ENCODE results near the gene ZNF275.

ZNF275 gene

DNA sequence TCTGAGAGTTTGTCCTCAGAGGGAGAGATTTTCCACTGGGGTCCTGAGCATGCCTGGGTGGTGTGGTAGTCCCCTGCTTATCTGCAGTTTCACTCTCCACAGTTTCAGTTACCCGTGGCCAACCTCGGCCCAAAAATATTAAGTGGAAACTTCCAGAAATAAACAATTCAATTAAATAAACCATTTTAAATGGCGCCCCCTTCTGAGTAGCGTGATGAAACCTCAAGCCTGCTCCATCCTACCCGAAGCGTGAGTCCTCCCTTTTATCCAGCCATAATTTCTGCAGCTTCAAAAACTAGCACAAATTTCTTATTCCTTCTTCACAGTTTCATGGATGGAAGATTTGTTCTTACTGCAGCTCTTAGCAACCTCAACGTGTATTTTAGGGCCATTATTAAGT, 40.5 kb downstream of the ZNF275 start:
- no peak overlapping the region for H3K27ac ChIP-seq (ENCODE audit: insufficient read depth, low read length, poor library complexity, severe bottlenecking)
- no peak overlapping the region for H3K4me3 ChIP-seq (ENCODE audit: insufficient read depth, low read depth, low read length, poor library complexity, severe bottlenecking)
- no peak for DNase-seq
- H3K9me3 ChIP-seq (ENCODE audit: control insufficient read depth, low read length) = no peaks in the 10 kb centered on the region
- no peaks in the 10 kb centered on the region for H3K4me1 ChIP-seq (ENCODE audit: control insufficient read depth, insufficient read depth, low read length, poor library complexity, severe bottlenecking)
- H3K36me3 ChIP-seq (ENCODE audit: control insufficient read depth, insufficient read depth, low read length) = no peaks in the 10 kb centered on the region
- no peaks in the 10 kb centered on the region for H3K27me3 ChIP-seq (replicated peaks; ENCODE audit: control insufficient read depth, insufficient read depth, low read length, poor library complexity, severe bottlenecking)

DNA sequence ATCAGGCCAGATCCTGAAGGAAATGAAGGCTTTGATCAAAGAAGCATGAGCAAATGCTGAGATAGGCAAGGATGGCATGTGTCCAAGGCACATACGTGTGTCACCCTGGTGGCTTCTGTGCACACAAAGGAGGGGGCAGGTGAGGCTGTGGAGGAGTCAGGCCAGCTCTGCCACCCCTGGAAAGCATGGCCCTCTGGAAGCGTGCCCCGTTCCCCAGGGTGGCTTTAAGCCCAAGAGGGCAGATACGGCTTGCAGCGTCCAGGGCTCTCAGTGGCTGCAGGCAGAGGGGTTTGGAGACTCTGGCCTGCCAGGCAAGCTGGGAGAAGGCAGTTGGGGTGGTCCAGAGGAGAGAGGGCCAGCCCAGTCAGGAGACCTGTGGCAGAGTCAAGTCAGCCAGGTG, 41.6 kb downstream of the ZNF275 start:
- Histone ChIP-seq H3K9me3 (ENCODE audit: control insufficient read depth, low read length) (no peaks in the 10 kb centered on the region), H3K36me3 (ENCODE audit: control insufficient read depth, insufficient read depth, low read length) (no peaks in the 10 kb centered on the region), H3K4me1 (ENCODE audit: control insufficient read depth, insufficient read depth, low read length, poor library complexity, severe bottlenecking) (no peaks in the 10 kb centered on the region), H3K27ac (ENCODE audit: insufficient read depth, low read length, poor library complexity, severe bottlenecking) (no peak overlapping the region), H3K4me3 (ENCODE audit: insufficient read depth, low read depth, low read length, poor library complexity, severe bottlenecking) (no peak overlapping the region), H3K27me3 (replicated peaks; ENCODE audit: control insufficient read depth, insufficient read depth, low read length, poor library complexity, severe bottlenecking) (no peaks in the 10 kb centered on the region)
- DNase-seq = no peak

DNA sequence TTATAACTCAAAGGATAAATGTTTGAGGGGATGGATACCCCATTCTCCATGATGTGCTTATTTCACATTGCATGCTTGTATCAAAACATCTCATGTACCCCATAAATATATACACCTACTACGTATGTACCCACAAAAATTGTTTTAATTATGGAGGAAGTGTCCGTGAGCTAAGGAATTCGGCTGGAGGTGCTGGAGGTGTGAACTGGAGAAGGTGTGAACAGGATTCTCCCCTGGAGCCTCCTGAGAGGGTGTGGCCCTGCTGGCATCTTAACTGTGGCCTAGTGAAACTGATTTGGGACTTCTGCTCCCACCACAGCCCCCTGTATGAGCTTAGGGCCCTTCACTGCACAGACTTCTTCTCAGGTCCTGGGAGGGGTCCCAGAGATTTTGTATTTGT, 43.8 kb downstream of the ZNF275 start:
- Histone ChIP-seq H3K27me3 (replicated peaks; ENCODE audit: control insufficient read depth, insufficient read depth, low read length, poor library complexity, severe bottlenecking) (no peaks in the 10 kb centered on the region), H3K9me3 (ENCODE audit: control insufficient read depth, low read length) (no peaks in the 10 kb centered on the region), H3K27ac (ENCODE audit: insufficient read depth, low read length, poor library complexity, severe bottlenecking) (no peak overlapping the region), H3K36me3 (ENCODE audit: control insufficient read depth, insufficient read depth, low read length) (no peaks in the 10 kb centered on the region), H3K4me3 (ENCODE audit: insufficient read depth, low read depth, low read length, poor library complexity, severe bottlenecking) (no peak overlapping the region), H3K4me1 (ENCODE audit: control insufficient read depth, insufficient read depth, low read length, poor library complexity, severe bottlenecking) (no peaks in the 10 kb centered on the region)
- DNase-seq = no peak

GRCh38 chrX:153378607-153379006, 44.7 kb downstream of the ZNF275 start:
- no peak for DNase-seq
- Histone ChIP-seq H3K9me3 (ENCODE audit: control insufficient read depth, low read length) (no peaks in the 10 kb centered on the region), H3K36me3 (ENCODE audit: control insufficient read depth, insufficient read depth, low read length) (no peaks in the 10 kb centered on the region), H3K4me3 (ENCODE audit: insufficient read depth, low read depth, low read length, poor library complexity, severe bottlenecking) (no peak overlapping the region), H3K27ac (ENCODE audit: insufficient read depth, low read length, poor library complexity, severe bottlenecking) (no peak overlapping the region), H3K4me1 (ENCODE audit: control insufficient read depth, insufficient read depth, low read length, poor library complexity, severe bottlenecking) (no peaks in the 10 kb centered on the region), H3K27me3 (replicated peaks; ENCODE audit: control insufficient read depth, insufficient read depth, low read length, poor library complexity, severe bottlenecking) (no peaks in the 10 kb centered on the region)

- no peaks in the 10 kb centered on the region for H3K27me3 ChIP-seq (replicated peaks; ENCODE audit: control insufficient read depth, insufficient read depth, low read length, poor library complexity, severe bottlenecking)
- DNase-seq = no peak
- no peaks in the 10 kb centered on the region for H3K4me1 ChIP-seq (ENCODE audit: control insufficient read depth, insufficient read depth, low read length, poor library complexity, severe bottlenecking)
- H3K4me3 ChIP-seq (ENCODE audit: insufficient read depth, low read depth, low read length, poor library complexity, severe bottlenecking) = no peak overlapping the region
- H3K27ac ChIP-seq (ENCODE audit: insufficient read depth, low read length, poor library complexity, severe bottlenecking) = no peak overlapping the region
- no peaks in the 10 kb centered on the region for H3K36me3 ChIP-seq (ENCODE audit: control insufficient read depth, insufficient read depth, low read length)
- no peaks in the 10 kb centered on the region for H3K9me3 ChIP-seq (ENCODE audit: control insufficient read depth, low read length)
Observed at GRCh38 chrX:153379508-153379907, 45.6 kb downstream of the ZNF275 start.

DNA sequence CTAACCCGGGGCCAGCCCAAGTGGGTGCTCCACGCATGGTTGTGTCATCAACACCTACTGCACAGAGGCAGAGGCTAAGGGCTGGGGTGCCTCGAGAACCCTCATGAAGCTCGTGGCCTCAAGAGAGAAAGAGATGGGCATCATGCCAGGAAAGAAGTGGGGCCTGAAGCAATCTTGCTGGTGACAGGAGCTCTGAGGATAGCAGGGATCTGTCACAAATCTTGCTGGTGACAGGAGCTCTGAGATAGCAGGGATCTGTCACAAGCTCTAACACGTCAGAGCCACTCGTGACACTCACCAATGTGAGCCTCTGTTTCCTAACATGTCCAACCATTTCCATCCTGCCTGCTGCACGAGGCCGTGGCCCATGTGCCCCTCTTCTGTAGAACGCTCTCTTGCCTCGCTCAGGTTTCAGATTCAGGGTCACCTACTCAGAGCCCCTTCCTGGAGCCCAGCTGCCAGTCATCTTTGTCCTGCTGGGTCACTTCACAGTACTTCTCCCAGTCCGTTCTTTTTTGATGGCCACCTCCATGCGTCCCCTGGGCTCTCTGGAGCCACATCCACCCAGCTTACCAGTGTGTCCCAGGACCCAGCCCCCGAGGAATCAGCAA, 46.1 kb downstream of the ZNF275 start:
- Histone ChIP-seq H3K9me3 (ENCODE audit: control insufficient read depth, low read length) (no peaks in the 10 kb centered on the region), H3K4me1 (ENCODE audit: control insufficient read depth, insufficient read depth, low read length, poor library complexity, severe bottlenecking) (no peaks in the 10 kb centered on the region), H3K27ac (ENCODE audit: insufficient read depth, low read length, poor library complexity, severe bottlenecking) (no peak overlapping the region), H3K27me3 (replicated peaks; ENCODE audit: control insufficient read depth, insufficient read depth, low read length, poor library complexity, severe bottlenecking) (no peaks in the 10 kb centered on the region), H3K36me3 (ENCODE audit: control insufficient read depth, insufficient read depth, low read length) (no peaks in the 10 kb centered on the region), H3K4me3 (ENCODE audit: insufficient read depth, low read depth, low read length, poor library complexity, severe bottlenecking) (no peak overlapping the region)
- no peak for DNase-seq

DNA sequence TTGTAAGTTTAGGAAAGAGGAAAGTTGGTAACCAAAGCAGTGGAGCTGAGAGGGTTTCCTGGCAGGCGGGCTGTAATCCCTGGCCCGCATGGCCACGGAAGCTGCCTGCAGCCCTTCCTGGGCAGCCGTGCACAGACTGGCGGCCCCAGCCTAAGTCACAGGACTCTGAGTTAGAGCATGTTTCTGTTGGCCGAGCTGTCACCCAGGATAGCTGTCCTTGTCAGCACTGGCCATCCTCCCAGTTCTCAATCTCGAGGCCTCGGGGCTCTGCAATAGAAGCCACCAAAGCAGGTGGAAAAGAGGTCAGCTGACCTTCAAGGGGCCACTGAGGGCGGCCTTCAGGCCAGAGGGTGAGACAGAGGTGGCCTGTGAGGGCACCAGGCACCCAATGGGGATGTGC, 46.7 kb downstream of the ZNF275 start:
- Histone ChIP-seq H3K36me3 (ENCODE audit: control insufficient read depth, insufficient read depth, low read length) (no peaks in the 10 kb centered on the region), H3K9me3 (ENCODE audit: control insufficient read depth, low read length) (no peaks in the 10 kb centered on the region)
- DNase-seq = no peak

GRCh38 chrX:153381684-153382532, 48.0 kb downstream of the ZNF275 start:
- Histone ChIP-seq H3K4me3 (ENCODE audit: insufficient read depth, low read depth, low read length, poor library complexity, severe bottlenecking) (no peak overlapping the region), H3K9me3 (ENCODE audit: control insufficient read depth, low read length) (no peaks in the 10 kb centered on the region), H3K27ac (ENCODE audit: insufficient read depth, low read length, poor library complexity, severe bottlenecking) (no peak overlapping the region), H3K27me3 (replicated peaks; ENCODE audit: control insufficient read depth, insufficient read depth, low read length, poor library complexity, severe bottlenecking) (no peaks in the 10 kb centered on the region), H3K4me1 (ENCODE audit: control insufficient read depth, insufficient read depth, low read length, poor library complexity, severe bottlenecking) (no peaks in the 10 kb centered on the region), H3K36me3 (ENCODE audit: control insufficient read depth, insufficient read depth, low read length) (no peaks in the 10 kb centered on the region)
- no peak for DNase-seq

More for the DNA sequence above, 46.7 kb downstream of the ZNF275 start:
- no peak overlapping the region for H3K4me3 ChIP-seq (ENCODE audit: insufficient read depth, low read depth, low read length, poor library complexity, severe bottlenecking)
- no peaks in the 10 kb centered on the region for H3K4me1 ChIP-seq (ENCODE audit: control insufficient read depth, insufficient read depth, low read length, poor library complexity, severe bottlenecking)
- no peak overlapping the region for H3K27ac ChIP-seq (ENCODE audit: insufficient read depth, low read length, poor library complexity, severe bottlenecking)
- H3K27me3 ChIP-seq (replicated peaks; ENCODE audit: control insufficient read depth, insufficient read depth, low read length, poor library complexity, severe bottlenecking) = no peaks in the 10 kb centered on the region

- Histone ChIP-seq H3K9me3 (ENCODE audit: control insufficient read depth, low read length) (no peaks in the 10 kb centered on the region), H3K4me1 (ENCODE audit: control insufficient read depth, insufficient read depth, low read length, poor library complexity, severe bottlenecking) (no peaks in the 10 kb centered on the region), H3K27ac (ENCODE audit: insufficient read depth, low read length, poor library complexity, severe bottlenecking) (no peak overlapping the region), H3K4me3 (ENCODE audit: insufficient read depth, low read depth, low read length, poor library complexity, severe bottlenecking) (no peak overlapping the region), H3K36me3 (ENCODE audit: control insufficient read depth, insufficient read depth, low read length) (no peaks in the 10 kb centered on the region), H3K27me3 (replicated peaks; ENCODE audit: control insufficient read depth, insufficient read depth, low read length, poor library complexity, severe bottlenecking) (no peaks in the 10 kb centered on the region)
- no peak for DNase-seq
Observed at GRCh38 chrX:153382563-153383482, 48.9 kb downstream of the ZNF275 start.
